Measurements from ENCODE around the gene HERC6.
A peak's percentile ranks its signal among the peaks of the same experiment; 100 is the strongest.
"Not testable (repeated sequence)": the region's sequence is repeated elsewhere in the genome, so short reads cannot be mapped to it uniquely, and the experiment has no call there.

HERC6 gene

GRCh38 chr4:88378691-88379559 is at the start of gene HERC6:
Gene HERC6, plus strand, starts transcription at chr4:88378852. Its CDS starts 70 bp downstream, at chr4:88378922.
- peak within 1 kb of the TSS; percentile 77 to 90 for H3K4me3 ChIP-seq (replicated peaks in 1 of 2; ENCODE audit: low read depth in 2 of 2, low read length in 2 of 2)
- TF ChIP-seq CTCF (IDR thresholded peaks at IDR 0.05; ENCODE audit: low read depth, low read length), result peak; percentile 75
- peak; percentile 83 to 85 for DNase-seq (ENCODE audit: low read depth in 2 of 2)

- peak; percentile 51 to 75 for DNase-seq (ENCODE audit: low read depth in 2 of 2)
- no peak for TF ChIP-seq CTCF (IDR thresholded peaks at IDR 0.05; ENCODE audit: low read depth, low read length)
- H3K4me3 ChIP-seq (replicated peaks in 1 of 2; ENCODE audit: low read depth in 2 of 2, low read length in 2 of 2), result no peak overlapping the region
Observed at GRCh38 chr4:88333741-88334405, 44.8 kb upstream of the HERC6 start.

- TF ChIP-seq CTCF (IDR thresholded peaks at IDR 0.05; ENCODE audit: low read depth, low read length), result no peak
- DNase-seq (ENCODE audit: low read depth in 2 of 2), result peak; percentile 23 to 28
- H3K4me3 ChIP-seq (replicated peaks in 1 of 2; ENCODE audit: low read depth in 2 of 2, low read length in 2 of 2), result no peak overlapping the region
Observed at GRCh38 chr4:88335092-88335665, 43.5 kb upstream of the HERC6 start.

- DNase-seq (ENCODE audit: low read depth in 2 of 2), result peak; percentile 94 to 96
- TF ChIP-seq CTCF (IDR thresholded peaks at IDR 0.05; ENCODE audit: low read depth, low read length), result no peak
- no peak overlapping the region for H3K4me3 ChIP-seq (replicated peaks in 1 of 2; ENCODE audit: low read depth in 2 of 2, low read length in 2 of 2)
Observed at GRCh38 chr4:88341227-88342192, 37.1 kb upstream of the HERC6 start.

GRCh38 chr4:88346902-88347301 is 31.8 kb upstream of the HERC6 start:
- not testable (repeated sequence) for H3K4me3 ChIP-seq (replicated peaks in 1 of 2; ENCODE audit: low read depth in 2 of 2, low read length in 2 of 2); DNase-seq (ENCODE audit: low read depth in 2 of 2)

GRCh38 chr4:88348761-88349160 is 29.9 kb upstream of the HERC6 start:
- not testable (repeated sequence) for DNase-seq (ENCODE audit: low read depth in 2 of 2); H3K4me3 ChIP-seq (replicated peaks in 1 of 2; ENCODE audit: low read depth in 2 of 2, low read length in 2 of 2)

- no peak overlapping the region for H3K4me3 ChIP-seq (replicated peaks in 1 of 2; ENCODE audit: low read depth in 2 of 2, low read length in 2 of 2)
- TF ChIP-seq CTCF (IDR thresholded peaks at IDR 0.05; ENCODE audit: low read depth, low read length), result no peak
- DNase-seq (ENCODE audit: low read depth in 2 of 2), result no peak
Observed at GRCh38 chr4:88350786-88351185, 27.9 kb upstream of the HERC6 start.

Data from cardiac fibroblast (primary cell).